ENCODE results near the gene ZBTB20. TPM values are rescaled to one million over a fixed set of nuclear protein-coding genes. Genes with fewer than 3 reads are reported as not detected.

The ZBTB20 gene
- total RNA-seq, 4 donors from 2014 or later = 148 to 242 (median 188) TPM

DNA sequence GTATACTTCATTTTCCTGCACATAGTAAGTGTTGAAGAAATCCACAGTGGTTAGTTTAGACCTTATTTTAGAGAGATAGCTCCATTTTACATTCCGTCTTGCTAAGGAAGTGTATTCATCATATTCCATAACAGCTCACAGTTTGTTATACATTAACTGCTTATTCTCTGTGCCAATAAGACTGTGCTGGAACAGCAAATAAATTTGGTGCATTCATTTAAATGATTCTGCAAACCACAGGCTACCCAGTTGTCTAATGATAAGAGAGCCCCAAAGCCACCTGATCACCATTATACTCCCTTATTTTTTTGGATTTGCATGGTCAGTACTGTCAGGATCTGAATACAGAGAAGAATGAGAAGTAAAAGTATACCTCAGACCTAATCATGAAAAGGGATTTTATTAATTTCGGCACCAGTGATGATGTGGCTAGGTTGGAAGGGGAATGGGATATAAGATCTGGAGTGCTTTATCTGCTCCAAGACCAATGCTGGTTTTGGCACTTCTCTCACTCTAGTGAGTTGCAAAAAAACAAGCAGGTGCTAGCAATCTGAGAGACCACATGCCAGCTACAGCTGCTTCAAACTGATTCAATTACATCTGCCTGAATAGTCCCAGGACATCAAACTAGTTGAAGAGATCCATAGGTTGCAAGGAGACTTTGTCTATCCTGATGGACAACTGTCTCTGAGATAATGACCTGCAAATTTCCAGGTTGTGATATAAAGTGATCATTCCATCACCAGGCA lies 254.8 kb downstream of the ZBTB20 start:
- H3K9me3 ChIP-seq = no peaks in the 10 kb centered on the region
- no peak overlapping the region for H3K4me3 ChIP-seq (replicated peaks in 1 of 3)
- no peaks in the 10 kb centered on the region for H3K27me3 ChIP-seq
- H3K4me1 ChIP-seq = peaks cover 9 to 13% of the 10 kb centered on the region in 2 donors
- TF ChIP-seq, protein P1, sequence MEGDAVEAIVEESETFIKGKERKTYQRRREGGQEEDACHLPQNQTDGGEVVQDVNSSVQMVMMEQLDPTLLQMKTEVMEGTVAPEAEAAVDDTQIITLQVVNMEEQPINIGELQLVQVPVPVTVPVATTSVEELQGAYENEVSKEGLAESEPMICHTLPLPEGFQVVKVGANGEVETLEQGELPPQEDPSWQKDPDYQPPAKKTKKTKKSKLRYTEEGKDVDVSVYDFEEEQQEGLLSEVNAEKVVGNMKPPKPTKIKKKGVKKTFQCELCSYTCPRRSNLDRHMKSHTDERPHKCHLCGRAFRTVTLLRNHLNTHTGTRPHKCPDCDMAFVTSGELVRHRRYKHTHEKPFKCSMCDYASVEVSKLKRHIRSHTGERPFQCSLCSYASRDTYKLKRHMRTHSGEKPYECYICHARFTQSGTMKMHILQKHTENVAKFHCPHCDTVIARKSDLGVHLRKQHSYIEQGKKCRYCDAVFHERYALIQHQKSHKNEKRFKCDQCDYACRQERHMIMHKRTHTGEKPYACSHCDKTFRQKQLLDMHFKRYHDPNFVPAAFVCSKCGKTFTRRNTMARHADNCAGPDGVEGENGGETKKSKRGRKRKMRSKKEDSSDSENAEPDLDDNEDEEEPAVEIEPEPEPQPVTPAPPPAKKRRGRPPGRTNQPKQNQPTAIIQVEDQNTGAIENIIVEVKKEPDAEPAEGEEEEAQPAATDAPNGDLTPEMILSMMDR (IDR thresholded peaks at IDR 0.05) = no peak
- TF ChIP-seq POLR2A (IDR thresholded peaks at IDR 0.05) = no peak
- peak overlapping the region in 1 of 3 donors; percentile 12 for H3K27ac ChIP-seq
- H3K36me3 ChIP-seq = no peaks in the 10 kb centered on the region
- WGBS, 2 donors = 77 to 80% methylated on average over 2 of the region's 2 CpGs
- intact Hi-C loops (cut with DNase I) = no loop called here
- DNase-seq = no peak

DNA sequence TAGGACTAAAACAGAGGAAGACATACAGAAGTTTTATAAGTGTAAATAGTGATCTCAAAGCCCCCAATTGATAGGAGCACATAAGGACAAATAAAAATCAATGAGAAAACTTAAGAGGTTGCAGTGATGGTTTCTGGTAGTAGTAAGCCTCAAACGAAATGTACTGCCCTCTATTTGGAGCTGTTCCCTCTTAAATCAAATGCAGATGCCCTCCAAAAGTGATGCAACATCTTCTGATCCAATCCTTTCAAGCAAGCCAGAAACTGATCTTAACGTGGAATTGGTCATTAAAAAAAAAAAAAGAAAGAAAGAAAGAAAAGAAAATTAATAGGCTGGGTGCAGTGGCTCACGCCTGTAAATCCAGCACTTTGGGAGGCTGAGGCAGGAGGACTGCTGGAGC lies 259.3 kb downstream of the ZBTB20 start:
- Histone ChIP-seq H3K4me1 (peaks cover under 1 to 6% of the 10 kb centered on the region in 2 donors), H3K27ac (no peak overlapping the region), H3K9me3 (no peaks in the 10 kb centered on the region), H3K4me3 (replicated peaks in 1 of 3) (no peak overlapping the region), H3K27me3 (no peaks in the 10 kb centered on the region), H3K36me3 (no peaks in the 10 kb centered on the region)
- TF ChIP-seq, protein P1 (IDR thresholded peaks at IDR 0.05) = no peak
- no peak for TF ChIP-seq POLR2A (IDR thresholded peaks at IDR 0.05)
- 86% methylated on average over 3 of the region's 3 CpGs for WGBS, 2 donors
- no peak for DNase-seq
- intact Hi-C loops (cut with DNase I) = no loop called here

DNA sequence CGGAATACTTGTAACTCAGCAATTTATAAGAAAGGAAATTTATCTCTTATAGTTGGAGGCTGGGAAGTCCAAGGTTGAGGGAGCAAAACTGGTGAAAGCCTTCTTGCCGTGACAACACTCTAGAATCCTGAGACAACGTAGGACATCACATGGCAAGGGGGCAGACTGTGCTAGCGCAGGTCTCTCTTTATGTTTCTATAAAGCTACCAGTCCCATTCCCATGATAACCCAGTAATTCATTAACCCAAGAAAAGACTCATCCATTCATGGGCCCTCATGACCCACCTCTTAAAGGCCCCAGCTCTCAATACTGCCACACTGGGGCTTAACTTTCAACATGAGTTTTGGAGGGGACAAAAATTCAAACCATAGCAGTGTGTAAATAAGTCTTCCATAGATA lies 260.2 kb downstream of the ZBTB20 start:
- no peaks in the 10 kb centered on the region for H3K27me3 ChIP-seq
- no peak overlapping the region for H3K27ac ChIP-seq
- 97 to 99% methylated on average over 4 of the region's 4 CpGs for WGBS, 2 donors
- no peak for DNase-seq
- no peaks in the 10 kb centered on the region for H3K36me3 ChIP-seq
- TF ChIP-seq, protein P1 (IDR thresholded peaks at IDR 0.05) = no peak
- H3K9me3 ChIP-seq = no peaks in the 10 kb centered on the region
- H3K4me1 ChIP-seq = no peaks in the 10 kb centered on the region
- intact Hi-C loops (cut with DNase I) = no loop called here
- no peak overlapping the region for H3K4me3 ChIP-seq (replicated peaks in 1 of 3)

DNA sequence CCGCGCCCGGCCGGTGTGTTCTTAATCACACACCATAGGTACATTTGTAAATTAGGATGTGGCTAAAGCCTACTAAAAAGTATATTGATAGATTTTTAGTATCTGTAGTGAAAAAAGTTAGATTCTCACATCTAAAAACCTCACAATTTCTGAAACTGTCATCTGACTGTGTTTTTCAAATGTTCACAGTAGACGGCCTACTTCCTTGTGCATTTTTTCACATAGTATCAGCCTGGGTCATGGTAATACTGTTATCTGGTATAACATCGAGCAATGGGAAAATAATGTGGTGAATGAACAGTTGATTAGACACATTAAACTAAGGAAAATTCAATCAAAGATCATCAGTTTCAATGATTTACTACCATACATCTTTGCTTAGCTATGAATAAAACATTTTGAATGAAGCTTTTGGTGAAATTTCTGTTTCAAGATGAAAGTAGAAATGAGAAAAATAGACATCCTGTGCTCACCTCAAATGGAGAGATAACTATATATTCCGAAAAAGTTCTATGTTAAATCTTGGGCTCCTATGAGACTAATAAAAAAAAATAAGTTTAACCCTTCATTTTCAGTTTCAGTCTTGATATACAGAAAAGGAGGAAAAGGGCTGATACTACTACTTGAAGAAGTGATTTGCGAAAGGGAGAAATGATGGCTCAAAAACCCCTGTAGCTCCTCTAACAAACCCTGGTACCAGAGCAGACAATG lies 262.7 kb downstream of the ZBTB20 start:
- TF ChIP-seq, protein P1 (IDR thresholded peaks at IDR 0.05) = no peak
- no peak for TF ChIP-seq POLR2A (IDR thresholded peaks at IDR 0.05)
- Histone ChIP-seq H3K9me3 (no peaks in the 10 kb centered on the region), H3K36me3 (no peaks in the 10 kb centered on the region), H3K4me1 (peaks cover 10 to 17% of the 10 kb centered on the region in 2 donors), H3K27me3 (no peaks in the 10 kb centered on the region), H3K27ac (no peak overlapping the region), H3K4me3 (replicated peaks in 1 of 3) (no peak overlapping the region)
- WGBS, 2 donors = 96 to 98% methylated on average over 8 of the region's 8 CpGs
- DNase-seq = no peak
- intact Hi-C loops (cut with DNase I) = no loop called here

DNA sequence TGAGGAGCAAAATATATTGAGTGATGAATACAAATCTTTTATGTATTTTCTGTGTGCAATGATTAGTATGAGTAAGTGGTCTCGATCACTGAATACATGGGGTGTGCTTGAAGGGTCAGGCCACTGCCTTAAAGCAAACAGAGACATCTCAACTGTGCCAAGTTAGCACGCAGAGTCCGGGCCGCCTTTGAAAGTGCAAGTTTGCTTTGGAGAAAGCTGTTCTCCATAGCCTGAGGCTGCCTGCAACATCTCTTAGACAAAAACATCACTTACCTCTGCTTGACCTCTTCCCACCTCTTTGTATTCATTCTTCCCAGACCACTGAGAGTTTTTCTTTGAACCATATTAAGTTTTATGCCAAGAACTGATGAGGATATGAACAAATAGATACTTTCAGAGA lies 267.0 kb downstream of the ZBTB20 start:
- DNase-seq = peak; percentile 47 to 51

More for the DNA sequence above, 267.0 kb downstream of the ZBTB20 start:
- TF ChIP-seq POLR2A (IDR thresholded peaks at IDR 0.05) = no peak
- TF ChIP-seq, protein P1 (IDR thresholded peaks at IDR 0.05) = no peak
- WGBS, 2 donors = 17 to 22% methylated on average over 4 of the region's 4 CpGs
- Histone ChIP-seq H3K4me1 (peaks cover 18 to 19% of the 10 kb centered on the region in 2 donors), H3K36me3 (no peaks in the 10 kb centered on the region), H3K27me3 (no peaks in the 10 kb centered on the region), H3K27ac (peak overlapping the region in 2 of 3 donors; percentile 9 to 59), H3K9me3 (no peaks in the 10 kb centered on the region), H3K4me3 (replicated peaks in 1 of 3) (no peak overlapping the region)
- intact Hi-C loops (cut with DNase I) = no loop called here

Data from thyroid gland (tissue), 4 donors.